HG03108 (cell line): ENCODE data around the gene TARBP1.
A peak's percentile ranks its signal among the peaks of the same experiment; 100 is the strongest.
"Not testable (repeated sequence)": the region's sequence is repeated elsewhere in the genome, so short reads cannot be mapped to it uniquely, and the experiment has no call there.

Experiments used
- ATAC-seq: cut with Tn5 transposase; IDR thresholded peaks from one replicate; pipeline ENCODE4 v1.9.1; 2021; ENCODE audit warnings: moderate library complexity; ENCODE audit not compliant: unreplicated experiment

TARBP1 gene

GRCh38 chr1:234396092-234396491 is 82.9 kb downstream of the TARBP1 start:
- ATAC-seq = no peak

GRCh38 chr1:234395297-234395696 is 83.7 kb downstream of the TARBP1 start:
- no peak for ATAC-seq

GRCh38 chr1:234393190-234393589 is 85.8 kb downstream of the TARBP1 start:
- no peak for ATAC-seq

GRCh38 chr1:234388094-234388493 is 90.9 kb downstream of the TARBP1 start:
- no peak for ATAC-seq

- no peak for ATAC-seq
Observed at GRCh38 chr1:234386122-234386521, 92.9 kb downstream of the TARBP1 start.

GRCh38 chr1:234381699-234382555 is 97.1 kb downstream of the TARBP1 start:
- ATAC-seq = no peak

GRCh38 chr1:234379591-234380109 is 99.3 kb downstream of the TARBP1 start:
- ATAC-seq = not testable (repeated sequence)

- ATAC-seq = no peak
Observed at GRCh38 chr1:234375672-234376071, 103.3 kb downstream of the TARBP1 start.

- no peak for ATAC-seq
Observed at GRCh38 chr1:234373959-234374254, 105.1 kb downstream of the TARBP1 start.

- peak; percentile 89 for ATAC-seq
Observed at GRCh38 chr1:234373064-234373958, 105.7 kb downstream of the TARBP1 start, which contains the start of gene COA6. Gene COA6 (plus strand): TSS chr1:234373456. CDS start chr1:234373467, 11 bp downstream.

- no peak for ATAC-seq
Observed at GRCh38 chr1:234372011-234372757, 106.8 kb downstream of the TARBP1 start.

- ATAC-seq = no peak
Observed at GRCh38 chr1:234371414-234371813, 107.6 kb downstream of the TARBP1 start.

GRCh38 chr1:234369784-234370183 is 109.2 kb downstream of the TARBP1 start:
- no peak for ATAC-seq

- ATAC-seq = no peak
Observed at GRCh38 chr1:234369033-234369430, 109.9 kb downstream of the TARBP1 start.

GRCh38 chr1:234368320-234369032 is 110.5 kb downstream of the TARBP1 start:
- no peak for ATAC-seq

- ATAC-seq = no peak
Observed at GRCh38 chr1:234362558-234362957, 116.4 kb downstream of the TARBP1 start.

- no peak for ATAC-seq
Observed at GRCh38 chr1:234361102-234361603, 117.8 kb downstream of the TARBP1 start.

GRCh38 chr1:234357831-234358230 is 121.1 kb downstream of the TARBP1 start:
- ATAC-seq = no peak

- not testable (repeated sequence) for ATAC-seq
Observed at GRCh38 chr1:234356615-234357269, 122.2 kb downstream of the TARBP1 start.
